EL (cell line): ENCODE measurements around the gene CLHC1.
"Not testable (repeated sequence)": the region's sequence is repeated elsewhere in the genome, so short reads cannot be mapped to it uniquely, and the experiment has no call there.

Experiments
- DNase-seq: peaks from one replicate; pipeline ENCODE4 v3.0.0-alpha.2; 2016

The CLHC1 gene

GRCh38 chr2:55231546-55232083 is 478 bp downstream of the CLHC1 start:
- DNase-seq, result peak; percentile 38

- no peak for DNase-seq
Measured at GRCh38 chr2:55230551-55230950, 1.5 kb downstream of the CLHC1 start.

GRCh38 chr2:55229221-55229620 is 2.9 kb downstream of the CLHC1 start:
- no peak for DNase-seq

GRCh38 chr2:55228226-55228563 is 3.9 kb downstream of the CLHC1 start:
- DNase-seq, result no peak

- not testable (repeated sequence) for DNase-seq
Measured at GRCh38 chr2:55227437-55228225, 4.5 kb downstream of the CLHC1 start.

GRCh38 chr2:55225481-55226020 is 6.5 kb downstream of the CLHC1 start:
- no peak for DNase-seq

DNA sequence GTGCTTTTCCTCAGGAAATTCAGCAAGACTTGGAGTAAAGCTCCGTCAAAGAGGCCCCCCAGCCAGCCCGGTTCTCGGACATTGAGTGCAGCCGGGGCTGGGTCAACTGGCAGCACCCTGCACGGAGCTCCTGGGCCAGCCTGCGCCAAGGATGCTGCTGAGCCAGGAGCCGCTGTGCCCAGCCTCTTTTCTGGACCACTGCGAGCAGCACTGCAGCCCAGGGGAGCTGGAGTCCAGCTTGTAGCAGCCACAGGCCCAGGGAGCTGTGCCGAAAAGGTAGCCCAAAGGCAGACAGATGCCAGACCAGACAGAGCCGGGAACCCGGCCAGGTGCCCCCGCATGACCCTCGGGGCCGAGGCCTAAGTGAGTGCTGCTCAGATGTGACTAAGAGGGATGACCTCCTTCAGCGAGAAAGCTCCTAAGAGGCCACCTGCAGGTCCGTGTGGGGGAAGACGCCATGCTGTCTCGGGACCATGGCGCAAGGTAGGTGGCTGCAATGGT is 7.3 kb downstream of the CLHC1 start:
- DNase-seq, result peak; percentile 24

DNA sequence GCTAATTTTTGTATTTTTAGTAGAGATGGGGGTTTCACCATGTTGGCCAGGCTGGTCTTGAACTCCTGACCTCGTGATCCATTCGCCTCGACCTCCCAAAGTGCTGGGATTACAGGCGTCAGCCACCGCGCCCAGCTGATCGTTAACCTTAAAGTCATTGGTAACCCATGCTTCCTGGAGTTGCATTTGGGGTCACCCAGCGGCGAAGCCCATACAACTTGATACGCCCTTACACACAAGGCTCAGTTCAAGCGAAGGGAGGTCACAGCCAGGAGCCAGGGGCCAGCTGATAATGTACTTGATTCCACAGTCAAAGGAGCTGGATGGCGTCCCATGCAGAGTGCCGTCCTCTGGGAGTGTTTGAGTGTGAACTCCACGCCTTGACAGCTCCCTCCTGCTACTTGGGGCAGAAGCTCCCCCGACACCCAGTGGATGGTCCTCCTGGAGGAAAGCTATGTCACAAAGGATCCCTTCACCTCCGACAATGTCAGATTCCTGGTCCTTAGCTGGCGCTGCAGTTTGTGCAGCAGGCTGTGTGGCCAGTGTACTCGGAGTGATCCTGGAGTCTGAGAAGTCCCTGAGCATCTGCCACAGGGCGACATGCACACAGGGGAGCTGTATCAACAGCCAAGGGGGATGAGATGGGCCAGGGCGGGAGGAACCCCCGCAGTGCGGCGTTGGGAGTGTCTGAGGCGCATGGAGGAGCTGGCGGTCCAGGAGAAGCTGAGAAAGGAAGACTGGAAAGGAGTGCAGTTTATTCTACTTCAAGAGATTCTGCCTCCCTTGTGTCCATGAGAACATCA is 7.9 kb downstream of the CLHC1 start:
- no peak for DNase-seq

DNA sequence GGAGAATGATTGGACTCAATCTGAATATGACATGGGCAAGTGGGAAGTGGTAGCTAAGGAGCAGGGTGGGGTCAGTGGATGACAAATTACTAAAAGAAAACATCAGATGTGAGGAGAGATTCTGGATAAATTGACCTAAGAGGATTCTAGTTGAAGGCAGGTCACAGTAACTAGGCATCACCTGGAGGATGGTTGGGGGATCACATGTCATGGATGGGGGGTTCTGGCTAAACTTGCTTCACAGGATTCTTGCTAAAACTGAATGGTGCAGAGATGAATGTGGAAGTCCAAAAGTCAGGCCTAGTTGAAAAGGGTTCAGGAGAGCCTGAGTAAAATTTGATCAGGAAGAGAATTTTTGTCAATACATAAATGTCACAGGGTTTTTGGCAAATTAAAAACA is 18.3 kb downstream of the CLHC1 start:
- no peak for DNase-seq

- no peak for DNase-seq
Measured at GRCh38 chr2:55204950-55205349, 27.1 kb downstream of the CLHC1 start.

DNA sequence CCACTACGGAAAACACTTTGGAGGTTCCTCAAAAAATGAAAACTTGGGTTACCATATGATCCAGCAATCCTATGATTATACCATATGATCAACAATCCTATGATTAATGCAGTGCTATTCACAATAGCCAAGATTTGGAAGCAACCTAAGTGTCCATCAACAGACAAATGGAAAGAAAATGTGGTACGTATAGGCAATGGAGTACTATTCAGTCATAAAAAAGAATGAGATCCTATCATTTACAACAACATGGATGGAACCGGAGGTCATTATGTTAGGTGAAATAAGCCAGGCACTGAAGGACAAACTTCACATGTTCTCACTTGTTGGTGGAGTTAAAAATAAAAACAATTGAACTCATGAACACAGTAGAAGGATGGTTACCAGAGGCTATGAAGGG is 27.6 kb downstream of the CLHC1 start:
- DNase-seq, result no peak

DNA sequence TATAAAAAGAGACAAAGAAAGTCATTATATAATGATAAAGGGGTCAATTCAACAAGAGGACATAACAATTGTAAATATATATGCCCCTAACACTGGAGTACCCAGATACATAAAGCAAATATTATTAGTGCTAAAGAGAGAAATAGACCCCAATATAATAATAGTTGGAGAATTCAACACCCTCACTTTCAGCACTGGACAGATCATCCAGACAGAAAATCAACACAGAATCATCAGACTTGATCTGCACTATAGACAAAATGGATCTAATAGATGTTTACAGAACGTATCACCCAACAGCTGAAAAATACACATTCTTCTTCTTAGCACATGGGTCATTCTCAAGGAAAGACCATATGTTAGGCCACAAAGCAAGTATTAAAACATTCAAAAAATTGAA is 31.7 kb downstream of the CLHC1 start:
- no peak for DNase-seq

DNA sequence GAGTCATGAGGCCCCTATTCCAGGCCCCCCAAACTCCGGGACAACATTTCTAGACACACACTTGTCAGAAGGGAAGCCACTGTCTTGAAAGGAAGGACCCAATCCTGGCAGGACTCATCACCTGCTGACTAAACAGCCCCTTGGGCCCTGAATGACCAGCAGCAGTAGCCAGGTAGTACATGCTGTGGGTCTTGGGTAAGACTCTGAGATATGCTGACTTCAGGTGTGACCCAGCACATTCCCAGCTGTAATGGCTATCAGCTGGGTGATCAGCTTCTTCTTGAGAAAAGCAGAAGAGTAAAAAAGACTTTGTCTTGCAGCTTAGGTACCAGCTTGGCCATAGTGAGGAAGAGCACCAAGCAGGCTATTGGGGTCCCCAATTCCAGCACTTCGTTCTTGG is 35.6 kb downstream of the CLHC1 start:
- no peak for DNase-seq

GRCh38 chr2:55191888-55192287 is 40.2 kb downstream of the CLHC1 start:
- DNase-seq, result not testable (repeated sequence)

DNA sequence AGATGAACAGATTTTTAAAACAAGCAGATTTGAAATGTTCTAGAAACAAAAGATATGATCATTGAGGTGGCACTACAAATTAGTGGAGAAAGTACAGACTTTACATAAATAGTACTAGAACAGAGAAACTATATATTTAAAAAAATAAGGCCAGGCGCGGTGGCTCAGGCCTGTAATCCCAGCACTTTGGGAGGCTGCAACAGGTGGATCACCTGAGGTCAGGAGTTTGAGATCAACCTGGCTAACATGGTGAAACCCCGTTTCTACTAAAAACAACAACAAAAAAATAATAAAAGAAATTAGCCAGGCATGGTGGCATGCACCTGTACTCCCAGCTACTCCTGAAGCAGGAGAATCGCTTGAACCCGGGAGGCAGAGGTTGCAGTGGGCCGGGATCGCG is 45.3 kb downstream of the CLHC1 start:
- not testable (repeated sequence) for DNase-seq

DNA sequence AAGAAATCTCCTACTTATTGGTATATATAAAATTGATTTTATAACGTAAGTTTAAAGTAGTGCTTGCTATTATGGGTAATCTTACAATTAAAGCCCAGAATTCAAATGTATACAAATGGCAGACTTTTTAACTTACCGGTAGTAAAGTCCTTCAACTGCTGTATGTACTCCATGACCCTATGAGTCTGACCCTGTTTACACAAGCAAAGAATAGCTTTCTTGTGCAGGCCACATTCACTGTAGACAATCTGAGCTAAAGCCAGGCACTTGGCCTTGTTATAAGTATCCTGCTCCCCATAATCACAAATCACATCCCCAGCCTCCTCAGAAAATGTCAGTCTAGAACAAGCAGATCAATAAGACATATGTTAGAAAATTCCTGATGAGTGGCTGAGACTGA is 51.7 kb downstream of the CLHC1 start:
- no peak for DNase-seq

DNA sequence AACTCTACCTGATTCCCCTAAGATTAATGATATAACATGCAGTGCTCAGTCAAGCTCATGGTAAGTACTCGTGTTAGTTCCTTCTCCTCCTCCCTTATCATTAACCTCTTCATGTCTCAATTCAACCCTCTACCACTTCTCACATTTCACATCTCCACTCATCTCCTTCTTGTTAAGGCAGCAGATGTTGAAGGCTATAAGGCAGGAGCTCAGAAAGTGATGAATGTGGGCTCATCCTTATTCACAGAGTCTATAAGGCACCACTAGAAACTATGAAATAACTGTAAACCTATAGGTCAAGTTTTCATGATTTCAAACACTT is 56.0 kb downstream of the CLHC1 start:
- DNase-seq, result no peak

DNA sequence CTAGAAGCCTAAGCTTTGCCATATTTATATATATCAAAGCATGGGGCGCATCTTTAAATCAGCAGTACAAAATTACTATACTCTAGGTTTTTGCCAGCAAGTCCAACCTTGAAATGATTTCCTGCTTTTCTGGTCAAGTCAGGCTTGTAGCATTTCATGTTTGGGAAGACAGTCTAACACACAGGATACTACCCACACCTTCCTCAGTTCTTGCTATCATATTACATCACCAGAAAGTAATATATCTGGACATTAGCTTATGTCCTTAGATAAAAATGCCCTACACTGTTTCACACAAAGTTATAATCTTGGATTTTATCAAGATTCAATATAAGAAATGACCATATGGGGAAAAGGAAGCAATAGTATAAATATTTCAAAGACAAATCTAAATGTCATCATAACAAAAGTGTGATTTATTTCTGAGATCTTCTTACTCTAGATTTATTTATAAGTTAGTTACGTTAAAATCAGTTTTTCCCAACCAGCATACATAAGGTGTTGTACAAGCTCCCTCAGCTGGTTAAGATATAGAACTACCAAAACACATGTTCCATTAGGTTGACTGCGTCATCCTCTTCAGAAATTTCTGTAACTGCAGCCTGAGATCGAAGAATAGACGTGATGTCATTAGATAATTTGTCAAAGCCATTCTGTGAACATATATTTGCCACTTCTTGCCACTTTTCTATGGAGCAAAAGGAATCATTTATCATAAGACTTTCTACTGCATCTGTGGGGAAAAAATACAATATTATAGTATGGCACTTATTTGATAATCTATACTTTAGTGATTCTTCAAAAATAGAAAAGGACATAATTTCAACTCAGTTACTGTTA is 56.6 kb downstream of the CLHC1 start:
- peak; percentile 63 for DNase-seq

- no peak for DNase-seq
Measured at GRCh38 chr2:55173438-55174054, 58.5 kb downstream of the CLHC1 start.

DNA sequence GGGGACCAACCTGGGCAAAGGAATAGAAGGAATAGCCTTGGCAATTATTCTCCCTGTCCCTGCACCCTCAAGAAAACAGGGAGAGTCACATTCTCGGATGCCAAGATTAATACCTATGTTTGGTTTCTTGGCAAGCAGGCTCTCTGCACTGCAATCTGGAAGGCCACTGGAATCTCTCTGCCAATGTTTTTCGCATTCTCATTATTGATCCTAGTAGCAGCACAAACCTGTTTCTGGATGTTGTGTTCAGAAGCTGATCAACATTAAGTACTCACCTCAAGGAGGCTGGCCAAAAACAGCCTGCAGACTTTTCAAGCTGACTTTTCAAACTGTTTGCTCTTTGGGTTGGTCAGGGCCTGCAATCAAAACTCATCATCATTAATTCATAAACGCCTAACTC is 62.2 kb downstream of the CLHC1 start:
- no peak for DNase-seq

DNA sequence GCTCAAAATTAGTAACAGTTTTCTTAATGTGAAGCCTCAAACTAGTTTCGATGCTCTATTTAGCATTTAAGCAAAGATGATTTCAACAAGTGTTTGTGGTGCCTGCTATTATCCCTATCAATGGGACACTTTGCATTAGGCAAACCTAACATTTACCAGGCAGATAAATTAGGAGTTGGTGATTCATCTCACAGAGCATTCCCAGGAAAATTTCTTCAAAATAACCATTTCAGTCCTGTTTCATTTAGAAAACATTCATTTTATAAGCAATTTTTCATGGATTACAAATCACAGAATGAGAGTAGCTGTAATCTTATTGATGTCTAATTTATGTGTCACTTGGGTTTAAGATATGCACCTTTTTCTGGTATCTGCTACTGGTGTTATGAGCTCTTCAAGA is 62.7 kb downstream of the CLHC1 start:
- DNase-seq, result peak; percentile 19
